Tibial nerve (tissue), 4 donors: ENCODE data around the gene TRABD2B.

ENCODE experiments used
- EP300 ChIP-seq, 2 donors: sonication (generic); formaldehyde crosslinking; IDR thresholded peaks; one replicate each; pipeline ENCODE4 v1.6.1; 2017; ENCODE audit warnings: antibody characterized with exemption in 2 of 2, mild to moderate bottlenecking in 1 of 2
- POLR2A ChIP-seq, 2 donors: fragments of 450-650 bp; IDR thresholded peaks; one replicate each; pipeline ENCODE4 v1.6.1; 2017; ENCODE audit warnings: antibody characterized with exemption in 2 of 2, mild to moderate bottlenecking in 2 of 2, moderate library complexity in 2 of 2
- TF ChIP-seq, protein P1 (sequence below), 5 experiments: fragments of 200-600 bp in 3 of 5; fragments of 450-650 bp in 2 of 5; sonication (generic) in 3 of 5; IDR thresholded peaks; one replicate each; pipeline ENCODE4 v1.5.1; 2016 to 2019; ENCODE audit warnings: antibody characterized with exemption in 5 of 5, mild to moderate bottlenecking in 3 of 5, moderate library complexity in 2 of 5

DNA sequence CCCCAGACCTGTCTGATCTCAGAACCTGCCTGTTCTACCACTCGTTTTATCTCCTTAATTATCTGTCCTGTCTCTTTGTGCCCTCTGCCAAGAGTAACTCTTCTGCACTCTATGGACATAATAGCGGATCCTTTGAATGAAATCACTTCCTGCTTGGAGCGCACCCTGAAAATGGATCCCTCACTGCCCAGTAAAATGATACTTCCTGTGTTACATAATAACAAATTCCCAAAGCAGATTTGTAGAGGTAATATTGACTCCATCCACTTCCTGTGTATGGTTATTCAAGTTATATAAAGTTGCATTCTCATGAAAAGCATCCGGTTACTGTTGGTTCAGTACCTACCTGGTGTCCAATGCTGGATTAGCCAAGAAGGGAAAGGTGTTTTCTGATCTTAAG is 246.0 kb downstream of the TRABD2B start:
- TF ChIP-seq, protein P1, sequence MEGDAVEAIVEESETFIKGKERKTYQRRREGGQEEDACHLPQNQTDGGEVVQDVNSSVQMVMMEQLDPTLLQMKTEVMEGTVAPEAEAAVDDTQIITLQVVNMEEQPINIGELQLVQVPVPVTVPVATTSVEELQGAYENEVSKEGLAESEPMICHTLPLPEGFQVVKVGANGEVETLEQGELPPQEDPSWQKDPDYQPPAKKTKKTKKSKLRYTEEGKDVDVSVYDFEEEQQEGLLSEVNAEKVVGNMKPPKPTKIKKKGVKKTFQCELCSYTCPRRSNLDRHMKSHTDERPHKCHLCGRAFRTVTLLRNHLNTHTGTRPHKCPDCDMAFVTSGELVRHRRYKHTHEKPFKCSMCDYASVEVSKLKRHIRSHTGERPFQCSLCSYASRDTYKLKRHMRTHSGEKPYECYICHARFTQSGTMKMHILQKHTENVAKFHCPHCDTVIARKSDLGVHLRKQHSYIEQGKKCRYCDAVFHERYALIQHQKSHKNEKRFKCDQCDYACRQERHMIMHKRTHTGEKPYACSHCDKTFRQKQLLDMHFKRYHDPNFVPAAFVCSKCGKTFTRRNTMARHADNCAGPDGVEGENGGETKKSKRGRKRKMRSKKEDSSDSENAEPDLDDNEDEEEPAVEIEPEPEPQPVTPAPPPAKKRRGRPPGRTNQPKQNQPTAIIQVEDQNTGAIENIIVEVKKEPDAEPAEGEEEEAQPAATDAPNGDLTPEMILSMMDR (IDR thresholded peaks at IDR 0.05), result no peak
- TF ChIP-seq POLR2A (IDR thresholded peaks at IDR 0.05) (no peak), EP300 (IDR thresholded peaks at IDR 0.05) (no peak)
